ENCODE results near the gene SBF2.

The SBF2 gene

DNA sequence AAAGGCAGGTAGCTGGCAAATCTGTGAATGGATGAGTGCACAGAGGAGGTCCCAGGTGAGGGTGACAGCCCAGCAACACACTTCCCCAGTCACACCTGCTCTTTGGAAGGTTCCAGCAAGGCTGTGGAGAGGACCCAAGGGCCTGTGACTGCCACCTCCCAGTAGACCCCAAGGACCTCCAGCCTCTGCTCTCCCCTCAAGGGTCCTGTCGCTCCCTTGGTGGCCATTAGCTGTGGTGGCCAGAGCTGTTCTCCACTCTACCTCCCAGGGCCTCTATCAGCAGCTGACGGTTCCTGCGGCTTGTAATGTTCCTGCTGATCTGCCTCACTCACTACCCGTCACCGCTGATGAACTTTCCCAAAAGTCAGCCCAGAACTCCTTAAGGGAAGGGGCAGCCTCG lies 537.1 kb downstream of the SBF2 start:
- H3K9ac ChIP-seq (ENCODE audit: low read length): no peak overlapping the region
- no peak overlapping the region for H2BK5ac ChIP-seq (ENCODE audit: low read length)
- no peak overlapping the region for H3K4me2 ChIP-seq (ENCODE audit: low read length)
- DNase-seq: no peak
- H4K5ac ChIP-seq (ENCODE audit: low read length): no peak overlapping the region
- H3K4ac ChIP-seq (ENCODE audit: low read depth, low read length): no peak overlapping the region
- H4K8ac ChIP-seq (ENCODE audit: low read depth, low read length): no peak overlapping the region
- no peak overlapping the region for H3K27ac ChIP-seq (ENCODE audit: low read depth, low read length)
- no peak overlapping the region for H3K4me3 ChIP-seq (ENCODE audit: low read length)
- H3K4me1 ChIP-seq (ENCODE audit: control insufficient read depth, low read depth, low read length): peaks cover 4% of the 10 kb centered on the region
- no peaks in the 10 kb centered on the region for H3K79me2 ChIP-seq (ENCODE audit: control insufficient read depth, insufficient read depth, low read length)
- H2BK120ac ChIP-seq (ENCODE audit: low read depth, low read length): no peak overlapping the region
- no peak overlapping the region for H3K18ac ChIP-seq (ENCODE audit: low read length)
- WGBS (ENCODE audit: extremely low coverage, insufficient coverage, low lambda C conversion rate): no CpG with 5 or more reads among the region's 6 CpGs
- no peak overlapping the region for H3K23ac ChIP-seq (ENCODE audit: low read length)
- no peaks in the 10 kb centered on the region for H3K27me3 ChIP-seq (ENCODE audit: insufficient read depth, low read length, poor library complexity)
- no peaks in the 10 kb centered on the region for H3K79me1 ChIP-seq (ENCODE audit: low read length)
- H3K56ac ChIP-seq (ENCODE audit: low read length): peak overlapping the region; percentile 17
- peaks cover 1% of the 10 kb centered on the region for H3K36me3 ChIP-seq (ENCODE audit: control insufficient read depth, insufficient read depth, low read length)
- H2BK15ac ChIP-seq (replicated peaks; ENCODE audit: low read depth): no peak overlapping the region
- H2AK5ac ChIP-seq (ENCODE audit: low read length): no peak overlapping the region

DNA sequence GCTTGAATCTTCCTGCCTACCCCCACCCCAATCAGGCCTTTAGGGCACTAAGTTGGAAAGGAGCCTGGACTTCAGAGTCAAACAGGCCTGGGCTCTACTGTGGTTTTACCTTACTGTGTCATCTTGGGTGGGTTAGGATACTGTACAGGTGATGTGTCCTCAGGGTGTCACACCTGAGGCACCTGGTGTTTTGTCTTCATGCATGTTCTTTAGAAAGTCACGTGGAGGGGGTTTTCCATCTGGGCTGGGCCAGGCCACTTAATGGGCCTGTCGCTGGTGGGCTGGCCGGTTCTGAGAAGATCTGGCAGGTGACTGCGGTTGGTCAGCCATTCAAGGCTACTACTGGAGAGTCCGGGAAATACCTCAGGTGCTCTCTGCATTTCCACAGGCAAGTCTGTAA lies 537.6 kb downstream of the SBF2 start:
- H3K79me2 ChIP-seq (ENCODE audit: control insufficient read depth, insufficient read depth, low read length): no peaks in the 10 kb centered on the region
- H3K27me3 ChIP-seq (ENCODE audit: insufficient read depth, low read length, poor library complexity): no peaks in the 10 kb centered on the region
- no peak overlapping the region for H2BK15ac ChIP-seq (replicated peaks; ENCODE audit: low read depth)
- H2AK5ac ChIP-seq (ENCODE audit: low read length): no peak overlapping the region
- no peak overlapping the region for H3K56ac ChIP-seq (ENCODE audit: low read length)
- H3K9ac ChIP-seq (ENCODE audit: low read length): no peak overlapping the region
- H3K36me3 ChIP-seq (ENCODE audit: control insufficient read depth, insufficient read depth, low read length): peaks cover 1% of the 10 kb centered on the region
- no peak overlapping the region for H3K27ac ChIP-seq (ENCODE audit: low read depth, low read length)
- H3K18ac ChIP-seq (ENCODE audit: low read length): no peak overlapping the region
- no peak overlapping the region for H4K5ac ChIP-seq (ENCODE audit: low read length)
- no peak for DNase-seq
- H3K4ac ChIP-seq (ENCODE audit: low read depth, low read length): no peak overlapping the region
- no CpG with 5 or more reads among the region's 5 CpGs for WGBS (ENCODE audit: extremely low coverage, insufficient coverage, low lambda C conversion rate)
- no peak overlapping the region for H3K4me3 ChIP-seq (ENCODE audit: low read length)
- no peaks in the 10 kb centered on the region for H3K79me1 ChIP-seq (ENCODE audit: low read length)
- peaks cover 4% of the 10 kb centered on the region for H3K4me1 ChIP-seq (ENCODE audit: control insufficient read depth, low read depth, low read length)
- H3K4me2 ChIP-seq (ENCODE audit: low read length): no peak overlapping the region
- no peak overlapping the region for H4K8ac ChIP-seq (ENCODE audit: low read depth, low read length)
- H2BK120ac ChIP-seq (ENCODE audit: low read depth, low read length): no peak overlapping the region
- H3K23ac ChIP-seq (ENCODE audit: low read length): no peak overlapping the region
- H2BK5ac ChIP-seq (ENCODE audit: low read length): no peak overlapping the region

DNA sequence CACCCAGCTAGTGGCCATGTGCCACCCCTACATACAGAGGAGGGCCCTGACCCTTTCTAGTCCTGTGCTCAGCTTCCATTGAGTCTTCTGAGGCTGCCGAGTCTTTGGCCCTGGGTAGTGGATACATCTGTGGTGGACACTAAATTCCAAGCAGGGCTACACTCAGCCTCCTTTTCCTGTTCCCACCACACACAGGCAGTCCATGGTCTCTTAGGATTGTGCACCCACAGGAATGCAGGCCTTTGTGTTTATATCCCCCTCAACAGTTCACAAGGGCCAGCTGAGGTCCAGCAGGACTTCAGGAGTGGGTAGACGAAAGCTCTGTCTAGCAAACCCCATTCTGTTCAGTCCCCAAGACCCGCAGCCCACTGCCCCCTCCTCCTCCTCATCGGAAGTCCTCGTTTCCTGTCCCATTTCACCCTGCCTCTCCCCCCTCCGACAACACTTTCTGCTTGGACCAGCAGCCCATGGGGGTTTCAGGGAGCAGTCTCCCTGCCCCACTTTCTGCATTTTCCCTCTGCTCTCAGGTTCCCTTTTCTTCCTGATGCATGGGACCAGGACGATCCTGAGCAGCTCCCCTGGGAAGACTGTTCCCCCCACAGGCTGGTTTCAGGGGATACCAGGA lies 538.3 kb downstream of the SBF2 start:
- no peak overlapping the region for H3K23ac ChIP-seq (ENCODE audit: low read length)
- H3K36me3 ChIP-seq (ENCODE audit: control insufficient read depth, insufficient read depth, low read length): peaks cover 1% of the 10 kb centered on the region
- no peak overlapping the region for H3K9ac ChIP-seq (ENCODE audit: low read length)
- H3K79me2 ChIP-seq (ENCODE audit: control insufficient read depth, insufficient read depth, low read length): no peaks in the 10 kb centered on the region
- H3K18ac ChIP-seq (ENCODE audit: low read length): no peak overlapping the region
- H3K4me3 ChIP-seq (ENCODE audit: low read length): no peak overlapping the region
- H3K27me3 ChIP-seq (ENCODE audit: insufficient read depth, low read length, poor library complexity): no peaks in the 10 kb centered on the region
- H2BK5ac ChIP-seq (ENCODE audit: low read length): no peak overlapping the region
- no peak overlapping the region for H4K8ac ChIP-seq (ENCODE audit: low read depth, low read length)
- H2BK15ac ChIP-seq (replicated peaks; ENCODE audit: low read depth): no peak overlapping the region
- peak overlapping the region; percentile 3 for H3K56ac ChIP-seq (ENCODE audit: low read length)
- H2AK5ac ChIP-seq (ENCODE audit: low read length): no peak overlapping the region
- no peak overlapping the region for H3K27ac ChIP-seq (ENCODE audit: low read depth, low read length)
- H4K5ac ChIP-seq (ENCODE audit: low read length): no peak overlapping the region
- H3K4me1 ChIP-seq (ENCODE audit: control insufficient read depth, low read depth, low read length): peaks cover 4% of the 10 kb centered on the region
- DNase-seq: no peak
- WGBS (ENCODE audit: extremely low coverage, insufficient coverage, low lambda C conversion rate): no CpG with 5 or more reads among the region's 7 CpGs
- no peak overlapping the region for H3K4ac ChIP-seq (ENCODE audit: low read depth, low read length)
- no peak overlapping the region for H2BK120ac ChIP-seq (ENCODE audit: low read depth, low read length)
- H3K79me1 ChIP-seq (ENCODE audit: low read length): no peaks in the 10 kb centered on the region
- H3K4me2 ChIP-seq (ENCODE audit: low read length): no peak overlapping the region

DNA sequence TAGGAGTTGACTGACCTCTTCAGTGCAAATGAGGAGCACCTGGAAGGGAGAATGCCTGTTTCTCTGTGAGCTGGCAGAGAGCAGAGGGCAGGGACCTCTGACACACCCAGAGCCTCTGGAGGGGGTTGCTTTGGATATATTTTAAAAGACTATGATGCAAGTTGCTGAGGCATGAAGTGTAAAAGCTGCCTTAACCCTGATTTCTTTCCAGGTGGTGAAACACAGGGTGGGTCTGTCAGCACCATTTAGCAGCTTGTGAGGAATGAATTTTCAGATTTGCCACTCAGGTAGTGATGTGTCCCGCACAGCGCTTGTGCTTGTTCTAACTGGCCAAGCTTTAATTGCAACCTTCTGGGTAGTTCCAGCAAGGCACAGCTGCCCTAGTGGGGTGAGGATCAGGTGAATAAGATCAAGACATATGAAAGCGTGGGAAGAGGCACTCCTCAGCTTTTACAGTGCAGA lies 540.0 kb downstream of the SBF2 start:
- DNase-seq: no peak
- Histone ChIP-seq H2BK15ac (replicated peaks; ENCODE audit: low read depth) (no peak overlapping the region), H3K27me3 (ENCODE audit: insufficient read depth, low read length, poor library complexity) (no peaks in the 10 kb centered on the region), H3K9ac (ENCODE audit: low read length) (no peak overlapping the region), H3K79me2 (ENCODE audit: control insufficient read depth, insufficient read depth, low read length) (no peaks in the 10 kb centered on the region), H3K36me3 (ENCODE audit: control insufficient read depth, insufficient read depth, low read length) (peaks cover 1% of the 10 kb centered on the region), H3K23ac (ENCODE audit: low read length) (no peak overlapping the region), H3K4me3 (ENCODE audit: low read length) (no peak overlapping the region), H3K4me1 (ENCODE audit: control insufficient read depth, low read depth, low read length) (peaks cover 3% of the 10 kb centered on the region), H4K8ac (ENCODE audit: low read depth, low read length) (no peak overlapping the region), H2BK5ac (ENCODE audit: low read length) (no peak overlapping the region), H3K18ac (ENCODE audit: low read length) (no peak overlapping the region), H3K56ac (ENCODE audit: low read length) (no peak overlapping the region), H2AK5ac (ENCODE audit: low read length) (no peak overlapping the region), H4K5ac (ENCODE audit: low read length) (no peak overlapping the region), H2BK120ac (ENCODE audit: low read depth, low read length) (no peak overlapping the region), H3K4me2 (ENCODE audit: low read length) (no peak overlapping the region), H3K4ac (ENCODE audit: low read depth, low read length) (no peak overlapping the region), H3K79me1 (ENCODE audit: low read length) (no peaks in the 10 kb centered on the region), H3K27ac (ENCODE audit: low read depth, low read length) (no peak overlapping the region)
- WGBS (ENCODE audit: extremely low coverage, insufficient coverage, low lambda C conversion rate): no CpG with 5 or more reads among the region's 3 CpGs

DNA sequence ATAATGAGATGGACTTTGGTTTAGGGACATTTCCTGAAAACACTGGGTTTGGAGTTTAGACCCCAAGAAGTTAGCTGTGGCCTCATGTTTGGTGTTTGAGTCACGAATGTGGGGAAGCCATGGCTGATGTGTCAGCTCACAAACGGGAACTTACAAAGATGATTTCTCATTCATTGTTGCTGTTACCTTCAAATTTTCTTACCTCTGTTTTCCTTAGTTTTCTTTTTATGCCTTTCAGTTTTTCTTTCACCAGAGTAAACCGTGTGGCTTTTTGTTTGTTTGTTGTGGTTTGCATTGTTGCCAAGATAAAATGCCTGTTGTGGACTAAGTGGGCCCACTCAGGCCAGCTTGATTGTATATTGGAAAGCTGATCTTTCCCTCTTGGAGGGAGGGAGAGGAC lies 541.0 kb downstream of the SBF2 start:
- no peaks in the 10 kb centered on the region for H3K4me1 ChIP-seq (ENCODE audit: control insufficient read depth, low read depth, low read length)
- H3K27ac ChIP-seq (ENCODE audit: low read depth, low read length): no peak overlapping the region
- no peak overlapping the region for H2BK5ac ChIP-seq (ENCODE audit: low read length)
- H2BK15ac ChIP-seq (replicated peaks; ENCODE audit: low read depth): no peak overlapping the region
- peaks cover 1% of the 10 kb centered on the region for H3K36me3 ChIP-seq (ENCODE audit: control insufficient read depth, insufficient read depth, low read length)
- no peaks in the 10 kb centered on the region for H3K79me1 ChIP-seq (ENCODE audit: low read length)
- no peak for DNase-seq
- H3K4me2 ChIP-seq (ENCODE audit: low read length): no peak overlapping the region
- H2BK120ac ChIP-seq (ENCODE audit: low read depth, low read length): no peak overlapping the region
- no peak overlapping the region for H4K5ac ChIP-seq (ENCODE audit: low read length)
- H3K23ac ChIP-seq (ENCODE audit: low read length): no peak overlapping the region
- no peak overlapping the region for H2AK5ac ChIP-seq (ENCODE audit: low read length)
- no CpG with 5 or more reads among the region's 3 CpGs for WGBS (ENCODE audit: extremely low coverage, insufficient coverage, low lambda C conversion rate)
- H3K4ac ChIP-seq (ENCODE audit: low read depth, low read length): no peak overlapping the region
- no peak overlapping the region for H3K4me3 ChIP-seq (ENCODE audit: low read length)
- H3K79me2 ChIP-seq (ENCODE audit: control insufficient read depth, insufficient read depth, low read length): no peaks in the 10 kb centered on the region
- no peak overlapping the region for H4K8ac ChIP-seq (ENCODE audit: low read depth, low read length)
- H3K9ac ChIP-seq (ENCODE audit: low read length): no peak overlapping the region
- H3K18ac ChIP-seq (ENCODE audit: low read length): no peak overlapping the region
- no peak overlapping the region for H3K56ac ChIP-seq (ENCODE audit: low read length)
- H3K27me3 ChIP-seq (ENCODE audit: insufficient read depth, low read length, poor library complexity): no peaks in the 10 kb centered on the region

DNA sequence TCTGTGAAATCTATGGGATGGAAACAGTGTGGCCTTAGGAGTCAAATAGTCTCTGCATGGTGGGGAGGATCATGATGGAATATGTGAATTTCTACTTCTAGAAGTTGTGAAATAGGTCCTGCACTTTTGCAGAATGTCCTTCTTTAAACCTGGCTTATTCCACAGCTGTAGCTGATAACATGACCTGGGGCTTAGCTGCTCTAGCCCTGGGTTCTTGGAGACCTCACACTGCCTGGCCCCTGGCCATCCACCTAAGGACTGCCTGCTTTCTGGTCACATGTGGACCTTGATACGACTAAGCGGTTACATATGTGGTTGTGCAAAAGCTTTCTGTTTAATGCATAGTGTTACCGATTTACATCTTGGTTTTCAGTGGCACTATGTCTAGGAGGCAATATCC lies 541.9 kb downstream of the SBF2 start:
- Histone ChIP-seq H3K4me1 (ENCODE audit: control insufficient read depth, low read depth, low read length) (no peaks in the 10 kb centered on the region), H3K79me1 (ENCODE audit: low read length) (no peaks in the 10 kb centered on the region), H2BK120ac (ENCODE audit: low read depth, low read length) (no peak overlapping the region), H3K27me3 (ENCODE audit: insufficient read depth, low read length, poor library complexity) (no peaks in the 10 kb centered on the region), H3K4ac (ENCODE audit: low read depth, low read length) (no peak overlapping the region), H3K27ac (ENCODE audit: low read depth, low read length) (no peak overlapping the region), H3K79me2 (ENCODE audit: control insufficient read depth, insufficient read depth, low read length) (no peaks in the 10 kb centered on the region), H2BK15ac (replicated peaks; ENCODE audit: low read depth) (no peak overlapping the region), H2BK5ac (ENCODE audit: low read length) (no peak overlapping the region), H3K18ac (ENCODE audit: low read length) (no peak overlapping the region), H3K56ac (ENCODE audit: low read length) (no peak overlapping the region), H4K8ac (ENCODE audit: low read depth, low read length) (no peak overlapping the region), H3K4me2 (ENCODE audit: low read length) (no peak overlapping the region), H3K4me3 (ENCODE audit: low read length) (no peak overlapping the region), H4K5ac (ENCODE audit: low read length) (no peak overlapping the region), H3K36me3 (ENCODE audit: control insufficient read depth, insufficient read depth, low read length) (peaks cover 1% of the 10 kb centered on the region), H3K23ac (ENCODE audit: low read length) (no peak overlapping the region), H2AK5ac (ENCODE audit: low read length) (no peak overlapping the region), H3K9ac (ENCODE audit: low read length) (no peak overlapping the region)
- no CpG with 5 or more reads among the region's 3 CpGs for WGBS (ENCODE audit: extremely low coverage, insufficient coverage, low lambda C conversion rate)
- DNase-seq: no peak
